ENCODE data around the gene KCND3.

Gene KCND3

DNA sequence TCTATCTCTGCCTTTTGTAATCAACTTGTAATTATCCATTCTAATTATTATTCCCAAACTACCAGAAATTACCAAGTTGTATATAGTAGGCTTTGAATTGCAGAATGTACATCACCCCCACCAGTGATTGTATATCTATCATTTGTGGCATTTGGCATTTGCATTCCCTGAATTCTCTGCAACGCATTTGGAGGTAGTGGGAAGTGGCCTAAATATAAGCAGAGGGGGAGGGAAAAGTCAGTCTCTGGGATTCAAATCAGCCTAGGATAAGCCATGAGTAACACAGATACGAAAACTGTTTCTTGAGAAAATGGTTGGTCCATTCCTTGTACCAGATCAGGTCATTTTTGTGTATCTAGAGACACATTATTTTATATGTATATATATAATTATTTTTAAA, 213.1 kb downstream of the KCND3 start:
- H3K9me3 ChIP-seq (ENCODE audit: low read length) = no peaks in the 10 kb centered on the region
- no peak overlapping the region for H3K4me2 ChIP-seq (ENCODE audit: low read length)
- TF ChIP-seq EZH2 (IDR thresholded peaks at IDR 0.05; ENCODE audit: borderline replicate concordance, low read length) = no peak
- TF ChIP-seq, protein P1, sequence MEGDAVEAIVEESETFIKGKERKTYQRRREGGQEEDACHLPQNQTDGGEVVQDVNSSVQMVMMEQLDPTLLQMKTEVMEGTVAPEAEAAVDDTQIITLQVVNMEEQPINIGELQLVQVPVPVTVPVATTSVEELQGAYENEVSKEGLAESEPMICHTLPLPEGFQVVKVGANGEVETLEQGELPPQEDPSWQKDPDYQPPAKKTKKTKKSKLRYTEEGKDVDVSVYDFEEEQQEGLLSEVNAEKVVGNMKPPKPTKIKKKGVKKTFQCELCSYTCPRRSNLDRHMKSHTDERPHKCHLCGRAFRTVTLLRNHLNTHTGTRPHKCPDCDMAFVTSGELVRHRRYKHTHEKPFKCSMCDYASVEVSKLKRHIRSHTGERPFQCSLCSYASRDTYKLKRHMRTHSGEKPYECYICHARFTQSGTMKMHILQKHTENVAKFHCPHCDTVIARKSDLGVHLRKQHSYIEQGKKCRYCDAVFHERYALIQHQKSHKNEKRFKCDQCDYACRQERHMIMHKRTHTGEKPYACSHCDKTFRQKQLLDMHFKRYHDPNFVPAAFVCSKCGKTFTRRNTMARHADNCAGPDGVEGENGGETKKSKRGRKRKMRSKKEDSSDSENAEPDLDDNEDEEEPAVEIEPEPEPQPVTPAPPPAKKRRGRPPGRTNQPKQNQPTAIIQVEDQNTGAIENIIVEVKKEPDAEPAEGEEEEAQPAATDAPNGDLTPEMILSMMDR (IDR thresholded peaks at IDR 0.05; ENCODE audit: low read length) = no peak
- H3K9ac ChIP-seq (ENCODE audit: low read length) = no peak overlapping the region
- no peak overlapping the region for H3K4me3 ChIP-seq (ENCODE audit: low read depth, low read length, poor library complexity, severe bottlenecking)
- H3K9me2 ChIP-seq (ENCODE audit: low read depth, low read length) = no peaks in the 10 kb centered on the region
- no peaks in the 10 kb centered on the region for H3K79me2 ChIP-seq (ENCODE audit: insufficient read depth, low read length)
- no peak overlapping the region for H3K27ac ChIP-seq (ENCODE audit: low read depth, low read length, poor library complexity, severe bottlenecking)
- H3K27me3 ChIP-seq (ENCODE audit: insufficient read depth, low read length) = no peaks in the 10 kb centered on the region
- no peaks in the 10 kb centered on the region for H3F3A ChIP-seq (ENCODE audit: insufficient read depth, low read length)
- H4K20me1 ChIP-seq (ENCODE audit: insufficient read depth, low read length) = no peaks in the 10 kb centered on the region
- H3K36me3 ChIP-seq (ENCODE audit: insufficient read depth, low read length) = no peaks in the 10 kb centered on the region
- no peaks in the 10 kb centered on the region for H3K4me1 ChIP-seq (ENCODE audit: insufficient read depth, low read length, severe bottlenecking)
- H2AFZ ChIP-seq (ENCODE audit: low read length) = no peak overlapping the region

DNA sequence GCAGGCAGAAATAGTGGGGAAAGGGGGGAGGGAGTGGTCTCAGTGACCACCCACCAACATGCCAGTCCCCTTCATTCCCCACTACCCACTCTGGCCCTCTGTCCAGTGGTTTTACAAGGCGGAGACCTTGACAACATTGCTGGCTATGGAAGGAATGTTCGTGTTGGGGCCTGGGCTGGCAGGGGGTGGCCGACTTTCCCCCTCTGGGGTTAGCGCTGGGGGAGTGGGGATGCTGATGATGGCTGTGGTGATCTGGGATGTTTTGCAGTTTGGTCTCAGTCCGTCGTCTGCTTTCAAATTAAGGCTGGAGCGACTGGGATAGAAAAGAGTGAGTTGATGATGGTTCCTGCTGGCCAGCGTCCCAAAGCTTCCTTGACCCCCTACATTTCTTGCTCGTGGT, 213.5 kb downstream of the KCND3 start:
- no peaks in the 10 kb centered on the region for H3K9me2 ChIP-seq (ENCODE audit: low read depth, low read length)
- H3K4me1 ChIP-seq (ENCODE audit: insufficient read depth, low read length, severe bottlenecking) = no peaks in the 10 kb centered on the region
- no peak overlapping the region for H2AFZ ChIP-seq (ENCODE audit: low read length)
- no peaks in the 10 kb centered on the region for H3K36me3 ChIP-seq (ENCODE audit: insufficient read depth, low read length)
- H3K4me3 ChIP-seq (ENCODE audit: low read depth, low read length, poor library complexity, severe bottlenecking) = no peak overlapping the region
- no peak overlapping the region for H3K27ac ChIP-seq (ENCODE audit: low read depth, low read length, poor library complexity, severe bottlenecking)
- H3K9me3 ChIP-seq (ENCODE audit: low read length) = no peaks in the 10 kb centered on the region
- H3K27me3 ChIP-seq (ENCODE audit: insufficient read depth, low read length) = no peaks in the 10 kb centered on the region
- H4K20me1 ChIP-seq (ENCODE audit: insufficient read depth, low read length) = no peaks in the 10 kb centered on the region
- H3K79me2 ChIP-seq (ENCODE audit: insufficient read depth, low read length) = no peaks in the 10 kb centered on the region
- TF ChIP-seq, protein P1 (IDR thresholded peaks at IDR 0.05; ENCODE audit: low read length) = no peak
- TF ChIP-seq EZH2 (IDR thresholded peaks at IDR 0.05; ENCODE audit: borderline replicate concordance, low read length) = no peak
- H3K4me2 ChIP-seq (ENCODE audit: low read length) = no peak overlapping the region
- H3F3A ChIP-seq (ENCODE audit: insufficient read depth, low read length) = no peaks in the 10 kb centered on the region
- no peak overlapping the region for H3K9ac ChIP-seq (ENCODE audit: low read length)

DNA sequence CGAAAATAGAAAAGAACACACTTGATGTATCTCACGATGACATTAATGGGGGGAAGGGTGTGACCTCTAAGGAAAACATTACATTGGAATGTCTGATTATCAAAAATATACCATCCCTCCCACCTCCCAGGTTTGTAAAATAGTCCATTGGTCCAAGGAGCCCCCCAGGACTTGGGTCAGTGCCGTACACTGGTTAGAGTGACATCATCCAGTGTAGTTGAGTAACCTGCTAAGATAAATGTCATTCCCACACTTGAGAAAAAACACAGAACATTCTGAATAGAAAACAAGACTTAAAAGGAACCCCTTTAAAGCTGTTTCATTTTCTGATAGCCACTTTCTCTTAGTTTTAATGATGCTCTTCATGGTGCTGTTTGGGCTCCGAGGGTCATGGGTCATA, 218.6 kb downstream of the KCND3 start:
- Histone ChIP-seq H3K4me1 (ENCODE audit: insufficient read depth, low read length, severe bottlenecking) (no peaks in the 10 kb centered on the region), H3K4me3 (ENCODE audit: low read depth, low read length, poor library complexity, severe bottlenecking) (no peak overlapping the region), H4K20me1 (ENCODE audit: insufficient read depth, low read length) (no peaks in the 10 kb centered on the region), H3K27me3 (ENCODE audit: insufficient read depth, low read length) (no peaks in the 10 kb centered on the region), H3K4me2 (ENCODE audit: low read length) (no peak overlapping the region), H3K27ac (ENCODE audit: low read depth, low read length, poor library complexity, severe bottlenecking) (no peak overlapping the region), H2AFZ (ENCODE audit: low read length) (no peak overlapping the region), H3K36me3 (ENCODE audit: insufficient read depth, low read length) (peaks cover 34% of the 10 kb centered on the region), H3K9me2 (ENCODE audit: low read depth, low read length) (no peaks in the 10 kb centered on the region), H3K79me2 (ENCODE audit: insufficient read depth, low read length) (no peaks in the 10 kb centered on the region), H3F3A (ENCODE audit: insufficient read depth, low read length) (no peaks in the 10 kb centered on the region), H3K9me3 (ENCODE audit: low read length) (no peaks in the 10 kb centered on the region), H3K9ac (ENCODE audit: low read length) (no peak overlapping the region)
- TF ChIP-seq, protein P1 (IDR thresholded peaks at IDR 0.05; ENCODE audit: low read length) = no peak
- no peak for TF ChIP-seq EZH2 (IDR thresholded peaks at IDR 0.05; ENCODE audit: borderline replicate concordance, low read length)
